Subcutaneous adipose tissue (tissue), 4 donors: ENCODE measurements around the gene VAV3. TPM values are rescaled to one million over a fixed set of nuclear protein-coding genes. Genes with fewer than 3 reads are reported as not detected.

Source experiments
- CTCF ChIP-seq: fragments of 450-650 bp; IDR thresholded peaks from one replicate; pipeline ENCODE4 v1.5.1; 2016; ENCODE audit warnings: low read depth, mild to moderate bottlenecking, control low read depth, antibody characterized with exemption, moderate library complexity
- total RNA-seq, 4 donors: library from RNA; depleted of rRNA; stranded (reverse); fragments of >200 nt; gene quantifications; one replicate each; pipeline ENCODE4 v1.1.0, GENCODE V29; 2016

Gene VAV3
- total RNA-seq, 4 donors from 2014 or later = 7.0 to 13.1 (median 10.1) TPM

- TF ChIP-seq CTCF = no peak
Measured at GRCh38 chr1:107575226-107575625, 389.8 kb downstream of the VAV3 start.

DNA sequence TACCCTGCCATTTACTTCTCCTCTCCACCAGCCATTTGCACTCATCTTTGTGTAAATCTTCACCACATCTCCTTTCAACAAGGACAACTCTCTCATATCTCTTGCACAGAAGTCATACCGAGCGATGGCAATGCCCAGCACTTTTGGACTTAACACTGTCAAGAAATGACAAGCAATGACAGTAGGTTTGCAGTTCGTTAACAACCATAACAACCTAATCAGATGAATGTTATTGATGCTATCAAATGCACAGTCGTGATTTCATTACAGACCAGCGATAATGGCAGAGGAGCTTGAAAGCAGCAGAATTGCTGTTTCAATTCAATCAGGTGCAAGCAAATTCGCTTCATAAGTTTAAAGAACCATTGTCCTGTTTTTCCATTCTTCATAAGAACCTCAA lies 390.9 kb downstream of the VAV3 start:
- TF ChIP-seq CTCF = no peak

GRCh38 chr1:107572674-107573211 lies 392.2 kb downstream of the VAV3 start:
- no peak for TF ChIP-seq CTCF

DNA sequence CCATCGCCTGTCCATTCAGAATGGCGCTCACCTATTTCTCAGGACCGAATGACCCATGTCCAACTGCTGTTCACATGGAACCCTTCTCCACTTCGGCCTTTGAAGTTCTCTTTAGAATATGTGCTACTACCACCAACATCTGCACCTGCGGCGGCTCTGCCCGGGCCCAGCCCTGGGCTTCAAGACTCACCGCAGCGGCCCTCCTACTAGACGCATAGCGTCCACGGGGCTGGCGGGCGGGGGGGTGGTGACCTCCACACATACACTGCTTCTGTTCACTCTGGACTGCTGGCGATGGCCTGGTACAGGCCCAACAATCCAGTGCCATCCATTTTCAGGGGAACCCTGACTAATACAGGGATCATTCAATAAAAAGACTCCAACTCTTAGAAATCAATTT lies 394.2 kb downstream of the VAV3 start:
- TF ChIP-seq CTCF = no peak

- TF ChIP-seq CTCF = no peak
Measured at GRCh38 chr1:107563441-107563840, 401.5 kb downstream of the VAV3 start.

DNA sequence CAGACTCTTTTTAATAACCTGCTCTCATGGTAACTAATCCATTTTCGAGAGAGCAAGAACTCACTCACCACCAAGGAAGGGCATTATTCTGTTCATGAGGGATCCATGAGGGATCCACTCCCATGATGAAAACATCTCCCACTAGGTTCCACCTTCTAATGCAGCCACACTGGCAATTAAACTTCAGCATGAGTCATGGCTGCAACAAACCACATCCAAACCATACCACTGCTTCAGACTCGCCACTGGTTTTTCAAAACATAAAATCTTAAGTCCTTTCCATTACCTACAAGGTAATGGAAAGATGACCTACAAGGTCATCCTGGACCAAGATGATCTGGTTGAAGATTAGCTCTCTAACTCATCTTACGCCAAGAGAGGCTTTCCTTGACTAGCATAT lies 405.1 kb downstream of the VAV3 start:
- TF ChIP-seq CTCF = no peak

GRCh38 chr1:107557095-107557494 lies 407.9 kb downstream of the VAV3 start:
- no peak for TF ChIP-seq CTCF
